ENCODE data around the gene LAGE3. TPM values are rescaled to one million over a fixed set of nuclear protein-coding genes. Genes with fewer than 3 reads are reported as not detected.

LAGE3 gene
- total RNA-seq, 4 donors from 2014 or later, result 8.0 to 44.4 (median 28.6) TPM

- Histone ChIP-seq H3K4me3 (no peak overlapping the region), H3K27me3 (no peaks in the 10 kb centered on the region), H3K4me1 (peaks cover 16% of the 10 kb centered on the region), H3K27ac (no peak overlapping the region), H3K36me3 (peaks cover 5% of the 10 kb centered on the region), H3K9me3 (no peaks in the 10 kb centered on the region)
- TF ChIP-seq CTCF (IDR thresholded peaks at IDR 0.05) (no peak), POLR2AphosphoS5 (IDR thresholded peaks at IDR 0.05) (no peak), EP300 (IDR thresholded peaks at IDR 0.05) (no peak), POLR2A (IDR thresholded peaks at IDR 0.05) (no peak)
- DNase-seq (ENCODE audit: low spot score in 2 of 2), result no peak
- 82% methylated on average over 2 of the region's 2 CpGs for WGBS
These were observed 34.6 kb upstream of the LAGE3 start for GRCh38 chrX:154513716-154514115.

- H3K4me3 ChIP-seq, result no peak overlapping the region
- no peak for TF ChIP-seq CTCF (IDR thresholded peaks at IDR 0.05)
- TF ChIP-seq EP300 (IDR thresholded peaks at IDR 0.05), result no peak
- no peak for TF ChIP-seq POLR2AphosphoS5 (IDR thresholded peaks at IDR 0.05)
- TF ChIP-seq POLR2A (IDR thresholded peaks at IDR 0.05), result no peak
- WGBS, result 89% methylated on average over 16 of the region's 16 CpGs
These were observed 33.9 kb upstream of the LAGE3 start for GRCh38 chrX:154512879-154513553.

GRCh38 chrX:154511761-154512160 is 32.7 kb upstream of the LAGE3 start:
- H3K27ac ChIP-seq, result no peak overlapping the region
- TF ChIP-seq CTCF (IDR thresholded peaks at IDR 0.05) (no peak), POLR2AphosphoS5 (IDR thresholded peaks at IDR 0.05) (no peak), EP300 (IDR thresholded peaks at IDR 0.05) (no peak), POLR2A (IDR thresholded peaks at IDR 0.05) (no peak)
- H3K9me3 ChIP-seq, result no peaks in the 10 kb centered on the region
- peaks cover 11% of the 10 kb centered on the region for H3K36me3 ChIP-seq
- no peak overlapping the region for H3K4me3 ChIP-seq
- 76% methylated on average over 12 of the region's 12 CpGs for WGBS
- DNase-seq (ENCODE audit: low spot score in 2 of 2), result no peak
- peaks cover 5% of the 10 kb centered on the region for H3K4me1 ChIP-seq
- H3K27me3 ChIP-seq, result no peaks in the 10 kb centered on the region

More at GRCh38 chrX:154512879-154513553, 33.9 kb upstream of the LAGE3 start:
- Histone ChIP-seq H3K9me3 (no peaks in the 10 kb centered on the region), H3K27me3 (no peaks in the 10 kb centered on the region), H3K4me1 (peaks cover 16% of the 10 kb centered on the region), H3K36me3 (peaks cover 5% of the 10 kb centered on the region), H3K27ac (no peak overlapping the region)
- no peak for DNase-seq (ENCODE audit: low spot score in 2 of 2)

GRCh38 chrX:154509455-154509854 is 30.4 kb upstream of the LAGE3 start:
- H3K9me3 ChIP-seq, result no peaks in the 10 kb centered on the region
- no peak overlapping the region for H3K27ac ChIP-seq
- no peak overlapping the region for H3K4me3 ChIP-seq
- H3K36me3 ChIP-seq, result peaks cover 27% of the 10 kb centered on the region
- 89% methylated on average over 5 of the region's 5 CpGs for WGBS
- H3K27me3 ChIP-seq, result no peaks in the 10 kb centered on the region
- H3K4me1 ChIP-seq, result no peaks in the 10 kb centered on the region
- DNase-seq (ENCODE audit: low spot score in 2 of 2), result no peak
- TF ChIP-seq POLR2AphosphoS5 (IDR thresholded peaks at IDR 0.05), result no peak
- TF ChIP-seq POLR2A (IDR thresholded peaks at IDR 0.05), result no peak
- no peak for TF ChIP-seq CTCF (IDR thresholded peaks at IDR 0.05)
- TF ChIP-seq EP300 (IDR thresholded peaks at IDR 0.05), result no peak

GRCh38 chrX:154508384-154508745 is 29.3 kb upstream of the LAGE3 start:
- no peak overlapping the region for H3K4me3 ChIP-seq
- WGBS, result 78% methylated on average over 4 of the region's 13 CpGs
- no peaks in the 10 kb centered on the region for H3K27me3 ChIP-seq
- DNase-seq (ENCODE audit: low spot score in 2 of 2), result peak in 1 of 2 donors; percentile 62
- peaks cover 27% of the 10 kb centered on the region for H3K36me3 ChIP-seq
- TF ChIP-seq POLR2A (IDR thresholded peaks at IDR 0.05) (no peak), POLR2AphosphoS5 (IDR thresholded peaks at IDR 0.05) (no peak), EP300 (IDR thresholded peaks at IDR 0.05) (no peak), CTCF (IDR thresholded peaks at IDR 0.05) (no peak)
- H3K9me3 ChIP-seq, result no peaks in the 10 kb centered on the region
- no peaks in the 10 kb centered on the region for H3K4me1 ChIP-seq
- no peak overlapping the region for H3K27ac ChIP-seq

Measured in suprapubic skin (tissue), 4 donors.